ENCODE data around the gene CNTROB.
A peak's percentile ranks its signal among the peaks of the same experiment; 100 is the strongest.

The CNTROB gene

DNA sequence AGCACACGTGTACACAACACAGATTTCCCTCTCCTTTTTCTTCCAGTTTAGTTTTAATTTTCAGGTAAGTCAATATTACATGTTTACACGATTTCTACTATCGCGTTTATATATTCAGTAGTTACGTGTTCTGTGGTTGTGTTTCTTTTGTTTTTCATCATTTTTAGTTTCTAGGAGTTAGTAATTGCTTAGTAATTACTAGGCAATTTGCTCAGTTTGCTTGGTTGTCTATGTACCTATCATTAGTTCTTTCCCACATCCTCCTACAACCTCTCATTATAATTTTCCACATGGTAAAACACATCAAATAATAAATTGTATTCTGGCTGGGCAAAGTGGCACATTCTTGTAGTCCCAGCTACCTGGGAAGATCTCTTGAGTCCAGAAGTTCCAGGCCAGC is 45.8 kb downstream of the CNTROB start:
- TF ChIP-seq, protein P1, sequence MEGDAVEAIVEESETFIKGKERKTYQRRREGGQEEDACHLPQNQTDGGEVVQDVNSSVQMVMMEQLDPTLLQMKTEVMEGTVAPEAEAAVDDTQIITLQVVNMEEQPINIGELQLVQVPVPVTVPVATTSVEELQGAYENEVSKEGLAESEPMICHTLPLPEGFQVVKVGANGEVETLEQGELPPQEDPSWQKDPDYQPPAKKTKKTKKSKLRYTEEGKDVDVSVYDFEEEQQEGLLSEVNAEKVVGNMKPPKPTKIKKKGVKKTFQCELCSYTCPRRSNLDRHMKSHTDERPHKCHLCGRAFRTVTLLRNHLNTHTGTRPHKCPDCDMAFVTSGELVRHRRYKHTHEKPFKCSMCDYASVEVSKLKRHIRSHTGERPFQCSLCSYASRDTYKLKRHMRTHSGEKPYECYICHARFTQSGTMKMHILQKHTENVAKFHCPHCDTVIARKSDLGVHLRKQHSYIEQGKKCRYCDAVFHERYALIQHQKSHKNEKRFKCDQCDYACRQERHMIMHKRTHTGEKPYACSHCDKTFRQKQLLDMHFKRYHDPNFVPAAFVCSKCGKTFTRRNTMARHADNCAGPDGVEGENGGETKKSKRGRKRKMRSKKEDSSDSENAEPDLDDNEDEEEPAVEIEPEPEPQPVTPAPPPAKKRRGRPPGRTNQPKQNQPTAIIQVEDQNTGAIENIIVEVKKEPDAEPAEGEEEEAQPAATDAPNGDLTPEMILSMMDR (conservative IDR thresholded peaks at IDR 0.05; ENCODE audit: low read length), result no peak
- no peak overlapping the region for H3K4me3 ChIP-seq (ENCODE audit: low read length)
- no peak for DNase-seq (ENCODE audit: low read depth)

DNA sequence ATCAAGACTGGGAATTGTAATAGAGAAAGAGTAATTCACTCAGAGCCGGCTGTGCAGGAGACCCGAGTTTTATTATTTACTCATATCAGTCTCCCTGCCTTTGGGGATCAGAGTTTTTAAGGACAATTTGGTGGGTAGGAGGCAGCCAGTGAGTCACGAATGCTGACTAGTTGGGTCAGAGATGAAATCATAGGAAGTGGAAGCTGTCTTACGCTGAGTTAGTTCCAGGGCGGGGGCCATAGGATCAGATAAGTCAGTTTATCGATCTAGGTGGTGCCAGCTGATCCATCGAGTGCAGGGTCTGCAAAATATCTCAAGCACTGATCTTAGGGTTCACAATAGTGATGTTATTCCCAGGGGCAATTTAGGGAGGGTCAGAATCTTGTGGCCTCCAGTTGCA is 50.2 kb downstream of the CNTROB start:
- no peak overlapping the region for H3K4me3 ChIP-seq (ENCODE audit: low read length)
- TF ChIP-seq, protein P1 (conservative IDR thresholded peaks at IDR 0.05; ENCODE audit: low read length), result no peak
- peak; percentile 56 for DNase-seq (ENCODE audit: low read depth)

DNA sequence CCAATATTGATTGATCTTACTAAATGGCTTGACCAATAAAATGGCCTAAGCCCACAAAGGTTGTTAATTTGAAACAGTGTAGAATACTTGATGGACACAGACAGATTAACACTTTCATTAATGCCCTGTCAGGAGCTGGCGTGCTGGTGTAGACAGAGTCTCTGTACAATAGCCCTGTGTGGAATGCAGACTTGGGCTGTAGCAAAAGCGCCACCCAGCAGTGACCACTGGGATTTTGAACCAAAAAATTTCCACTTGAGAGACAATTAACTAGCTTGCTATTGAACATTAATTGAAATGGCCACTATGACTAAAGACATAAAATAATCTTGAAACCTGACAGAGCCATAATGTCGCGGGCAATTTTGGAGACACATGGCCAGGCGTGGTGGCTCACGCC is 50.7 kb downstream of the CNTROB start:
- no peak overlapping the region for H3K4me3 ChIP-seq (ENCODE audit: low read length)
- DNase-seq (ENCODE audit: low read depth), result peak; percentile 12

DNA sequence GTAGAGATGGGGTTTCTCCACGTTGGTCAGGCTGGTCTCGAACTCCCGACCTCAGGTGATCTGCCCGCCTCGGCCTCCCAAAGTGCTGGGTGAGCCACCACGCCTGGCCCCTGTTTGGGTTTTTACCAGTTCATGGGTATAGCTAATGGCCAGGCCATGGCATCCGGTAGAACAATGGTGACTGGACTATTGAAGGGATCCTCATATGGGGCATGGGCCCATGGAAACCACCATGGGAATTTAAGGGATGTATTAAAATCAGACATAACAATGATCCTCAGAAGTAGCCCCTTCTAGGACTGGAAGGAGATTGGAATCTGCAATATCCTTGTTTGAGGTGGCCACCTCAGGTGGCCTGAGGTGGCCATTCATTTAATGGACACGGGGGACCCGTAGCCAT is 52.9 kb downstream of the CNTROB start:
- H3K4me3 ChIP-seq (ENCODE audit: low read length), result no peak overlapping the region
- DNase-seq (ENCODE audit: low read depth), result no peak
- TF ChIP-seq, protein P1 (conservative IDR thresholded peaks at IDR 0.05; ENCODE audit: low read length), result no peak

More for the DNA sequence above, 50.7 kb downstream of the CNTROB start:
- TF ChIP-seq, protein P1 (conservative IDR thresholded peaks at IDR 0.05; ENCODE audit: low read length), result peak; percentile 21; the same call in 1 of the 2 replicates

DNA sequence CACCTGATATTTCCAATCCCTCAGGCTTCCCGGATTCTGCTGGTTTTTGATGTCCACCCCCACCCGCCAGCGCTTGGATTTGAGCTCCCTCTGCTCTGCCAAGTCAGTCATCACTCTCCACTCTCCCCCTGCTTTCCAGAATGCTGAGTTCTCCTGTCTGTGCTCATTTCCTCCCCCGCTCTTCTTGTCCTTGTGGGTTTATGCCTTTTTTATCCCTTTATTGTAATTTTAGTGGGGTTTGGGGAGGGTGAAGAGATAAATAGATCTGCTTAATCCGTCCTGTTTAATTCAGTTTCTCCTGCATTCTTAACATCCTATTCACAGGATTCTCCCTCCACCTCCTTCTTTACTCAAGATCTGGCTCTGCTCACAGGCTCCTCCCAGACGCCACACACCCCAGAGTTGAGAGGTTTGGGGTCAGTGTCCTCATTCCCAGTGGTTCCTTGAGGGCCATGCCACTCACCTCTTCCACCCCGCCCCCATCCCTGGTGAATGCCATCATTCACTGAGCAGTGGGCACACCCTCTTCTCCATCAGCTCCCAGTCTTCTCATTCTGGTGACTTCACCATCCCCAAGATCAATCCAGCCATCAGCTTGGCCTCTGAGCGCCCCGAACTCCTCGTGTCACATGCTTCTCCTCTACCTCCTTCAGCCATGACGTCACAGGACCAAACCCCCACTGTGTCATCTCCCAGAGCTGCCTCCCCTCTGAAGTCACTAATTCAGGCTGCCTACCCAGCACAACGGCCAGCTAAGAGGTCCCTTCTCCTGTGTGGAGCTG is 55.3 kb downstream of the CNTROB start:
- TF ChIP-seq, protein P1 (conservative IDR thresholded peaks at IDR 0.05; ENCODE audit: low read length), result no peak
- no peak overlapping the region for H3K4me3 ChIP-seq (ENCODE audit: low read length)

DNA sequence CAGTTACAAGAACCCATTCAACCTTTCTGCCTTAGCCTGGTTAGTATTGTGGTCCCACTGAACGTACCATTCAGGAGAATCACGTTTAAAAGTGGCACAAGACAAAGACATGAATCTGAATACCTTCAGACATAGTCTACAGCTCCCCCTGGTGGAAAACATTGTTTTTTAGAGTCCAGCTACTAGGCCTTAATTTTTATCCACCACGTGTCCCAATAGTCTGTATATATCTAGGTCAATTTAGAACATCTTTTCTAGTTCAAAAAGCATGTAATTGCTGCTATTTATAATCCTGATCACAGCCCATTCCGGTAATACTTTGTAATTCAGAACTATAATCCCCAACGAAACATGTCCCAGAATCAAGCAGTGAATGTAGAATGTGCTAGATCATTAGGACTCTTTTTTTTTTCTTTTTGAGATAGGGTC is 56.8 kb downstream of the CNTROB start:
- DNase-seq (ENCODE audit: low read depth), result peak; percentile 82
- TF ChIP-seq, protein P1 (conservative IDR thresholded peaks at IDR 0.05; ENCODE audit: low read length), result peak; percentile 67
- H3K4me3 ChIP-seq (ENCODE audit: low read length), result no peak overlapping the region

More for the DNA sequence above, 55.3 kb downstream of the CNTROB start:
- DNase-seq (ENCODE audit: low read depth), result no peak

All from AG10803 (cell line).